Activated CD4-positive, alpha-beta T cell treated with anti-CD3 and anti-CD28 coated beads, Interleukin-2, amount 50 U/mL, for 4 hours (primary cell): ENCODE data around the gene ZNF799.
"Not testable (repeated sequence)": the region's sequence is repeated elsewhere in the genome, so short reads cannot be mapped to it uniquely, and the experiment has no call there.

ENCODE experiments used
- DNase-seq, 2 experiments: peaks; one replicate each; pipeline ENCODE4 v3.0.0-alpha.2; 2020

ZNF799 gene

GRCh38 chr19:12362236-12362635 lies 38.8 kb downstream of the ZNF799 start:
- not testable (repeated sequence) for DNase-seq

GRCh38 chr19:12353375-12353774 lies 47.7 kb downstream of the ZNF799 start:
- no peak for DNase-seq

GRCh38 chr19:12350890-12351197 lies 50.2 kb downstream of the ZNF799 start:
- DNase-seq, result no peak

GRCh38 chr19:12350185-12350889 lies 50.7 kb downstream of the ZNF799 start:
- no peak for DNase-seq

- DNase-seq, result no peak
These were observed 54.2 kb downstream of the ZNF799 start for GRCh38 chr19:12346896-12347295.

GRCh38 chr19:12345197-12345596 lies 55.9 kb downstream of the ZNF799 start:
- no peak for DNase-seq
